Activated CD4-positive, alpha-beta T cell treated with anti-CD3 and anti-CD28 coated beads, Interleukin-2, amount 10 ng/mL, durations not matched to agents 24 days and 14 days (primary cell): ENCODE results near the gene SIGMAR1. TPM values are rescaled to one million over a fixed set of nuclear protein-coding genes. Genes with fewer than 3 reads are reported as not detected.
"Not testable (repeated sequence)": the region's sequence is repeated elsewhere in the genome, so short reads cannot be mapped to it uniquely, and the experiment has no call there.

Experiments
- DNase-seq: peaks from one replicate; pipeline ENCODE4 v3.0.0; 2022
- H3K27ac Mint-ChIP-seq: one replicate; pipeline ENCODE4 v1.8.0; 2022; ENCODE audit warnings: mild to moderate bottlenecking, mixed read lengths
- H3K27me3 Mint-ChIP-seq: one replicate; pipeline ENCODE4 v1.8.0; 2022; ENCODE audit warnings: mixed read lengths
- H3K36me3 Mint-ChIP-seq: one replicate; pipeline ENCODE4 v1.8.0; 2022; ENCODE audit warnings: low read depth, mild to moderate bottlenecking, mixed read lengths
- H3K4me1 Mint-ChIP-seq: one replicate; pipeline ENCODE4 v1.8.0; 2021; ENCODE audit warnings: mixed read lengths
- H3K4me3 Mint-ChIP-seq: one replicate; pipeline ENCODE4 v1.8.0; 2022; ENCODE audit warnings: mild to moderate bottlenecking, moderate library complexity, mixed read lengths
- H3K9me3 Mint-ChIP-seq: one replicate; pipeline ENCODE4 v1.8.0; 2021; ENCODE audit warnings: mixed read lengths
- intact Hi-C: fragments of 100-400 bp; cut with micrococcal nuclease; formaldehyde crosslinking; loops from one replicate; pipeline ENCODE4 v1.15.1; 2023
- total RNA-seq: library from RNA; stranded (reverse); gene quantifications from 2 replicates; pipeline ENCODE4 v1.2.3, GENCODE V29; 2022

The SIGMAR1 gene
- total RNA-seq, 1 donor from 2014 or later: 128 TPM

GRCh38 chr9:34650816-34651215 lies 13.2 kb upstream of the SIGMAR1 start:
- Mint-ChIP-seq H3K9me3 (no peaks in the 10 kb centered on the region), H3K27me3 (no peaks in the 10 kb centered on the region), H3K4me1 (peaks cover 41% of the 10 kb centered on the region), H3K36me3 (peaks cover 34% of the 10 kb centered on the region), H3K4me3 (no peak overlapping the region), H3K27ac (no peak overlapping the region)
- DNase-seq: no peak
- intact Hi-C loops: no loop called here

- Mint-ChIP-seq H3K4me3 (peak overlapping the region; percentile 50), H3K27ac (no peak overlapping the region), H3K9me3 (no peaks in the 10 kb centered on the region), H3K4me1 (peaks cover 42% of the 10 kb centered on the region), H3K27me3 (no peaks in the 10 kb centered on the region), H3K36me3 (peaks cover 34% of the 10 kb centered on the region)
- intact Hi-C loops: no loop called here
- no peak for DNase-seq
These were observed 11.1 kb upstream of the SIGMAR1 start for GRCh38 chr9:34648673-34649072.

- Mint-ChIP-seq H3K27me3 (no peaks in the 10 kb centered on the region), H3K4me1 (peaks cover 36% of the 10 kb centered on the region), H3K9me3 (no peaks in the 10 kb centered on the region), H3K36me3 (peaks cover 34% of the 10 kb centered on the region), H3K4me3 (peak overlapping the region; percentile 94), H3K27ac (peak overlapping the region; percentile 92)
- DNase-seq: peak; percentile 66
- intact Hi-C loops: loop anchor here (1.0 kb wide), 1 partner anchor 55 kb away; no protein-coding TSS in a partner anchor
These were observed 10.1 kb upstream of the SIGMAR1 start for GRCh38 chr9:34647651-34648050.

GRCh38 chr9:34647084-34647403 lies 9.5 kb upstream of the SIGMAR1 start:
- intact Hi-C loops: loop anchor here (1.0 kb wide), 1 partner anchor 55 kb away; no protein-coding TSS in a partner anchor
- peaks cover 31% of the 10 kb centered on the region for H3K36me3 Mint-ChIP-seq
- H3K27me3 Mint-ChIP-seq: no peaks in the 10 kb centered on the region
- H3K9me3 Mint-ChIP-seq: no peaks in the 10 kb centered on the region
- H3K4me3 Mint-ChIP-seq: peak overlapping the region; percentile 94
- H3K27ac Mint-ChIP-seq: peak overlapping the region; percentile 92
- no peak for DNase-seq
- H3K4me1 Mint-ChIP-seq: peaks cover 32% of the 10 kb centered on the region

- intact Hi-C loops: loop anchor here (1.0 kb wide), 4 partner anchors 9 to 56 kb away; partner anchors contain the start of genes RPP25L and SIGMAR1
- peaks cover 28% of the 10 kb centered on the region for H3K4me1 Mint-ChIP-seq
- no peaks in the 10 kb centered on the region for H3K27me3 Mint-ChIP-seq
- peak within 1 kb of the TSS; percentile 92 for H3K27ac Mint-ChIP-seq
- DNase-seq: peak; percentile 99
- H3K36me3 Mint-ChIP-seq: peaks cover 31% of the 10 kb centered on the region
- no peaks in the 10 kb centered on the region for H3K9me3 Mint-ChIP-seq
- peak within 1 kb of the TSS; percentile 94 for H3K4me3 Mint-ChIP-seq
These were observed 8.9 kb upstream of the SIGMAR1 start, which contains the start of gene GALT for GRCh38 chr9:34646211-34647083. Gene GALT, plus strand, starts transcription at chr9:34646675. Its CDS starts 30 bp downstream, at chr9:34646705.

- DNase-seq: no peak
- Mint-ChIP-seq H3K36me3 (peaks cover 25% of the 10 kb centered on the region), H3K27me3 (no peaks in the 10 kb centered on the region), H3K4me3 (no peak overlapping the region), H3K9me3 (no peaks in the 10 kb centered on the region), H3K27ac (peak overlapping the region; percentile 10), H3K4me1 (peaks cover 30% of the 10 kb centered on the region)
- intact Hi-C loops: no loop called here
These were observed 7.3 kb upstream of the SIGMAR1 start for GRCh38 chr9:34644766-34645314.

- no peak overlapping the region for H3K27ac Mint-ChIP-seq
- no peaks in the 10 kb centered on the region for H3K27me3 Mint-ChIP-seq
- no peak overlapping the region for H3K4me3 Mint-ChIP-seq
- peaks cover 5% of the 10 kb centered on the region for H3K36me3 Mint-ChIP-seq
- H3K9me3 Mint-ChIP-seq: no peaks in the 10 kb centered on the region
- DNase-seq: no peak
- H3K4me1 Mint-ChIP-seq: peaks cover 27% of the 10 kb centered on the region
- intact Hi-C loops: no loop called here
These were observed 5.1 kb upstream of the SIGMAR1 start for GRCh38 chr9:34642679-34643078.

GRCh38 chr9:34639322-34639721 lies 1.7 kb upstream of the SIGMAR1 start:
- H3K27ac Mint-ChIP-seq, intact Hi-C loops, DNase-seq, H3K27me3 Mint-ChIP-seq, H3K4me3 Mint-ChIP-seq, H3K9me3 Mint-ChIP-seq: not testable (repeated sequence)
- Mint-ChIP-seq H3K36me3 (peaks cover 21% of the 10 kb centered on the region), H3K4me1 (peaks cover 28% of the 10 kb centered on the region)

- intact Hi-C loops: no loop called here
- Mint-ChIP-seq H3K4me1 (peaks cover 34% of the 10 kb centered on the region), H3K4me3 (peak overlapping the region; percentile 99), H3K36me3 (peaks cover 28% of the 10 kb centered on the region), H3K27ac (peak overlapping the region; percentile 82), H3K9me3 (no peaks in the 10 kb centered on the region), H3K27me3 (no peaks in the 10 kb centered on the region)
- DNase-seq: no peak
These were observed 505 bp upstream of the SIGMAR1 start for GRCh38 chr9:34638138-34638445.

- intact Hi-C loops: loop anchor here (1.0 kb wide), 3 partner anchors 9 to 114 kb away; partner anchors contain the start of gene GALT
- Mint-ChIP-seq H3K9me3 (no peaks in the 10 kb centered on the region), H3K4me1 (peaks cover 34% of the 10 kb centered on the region), H3K4me3 (peak overlapping the region; percentile 99), H3K36me3 (peaks cover 35% of the 10 kb centered on the region), H3K27ac (peak overlapping the region; percentile 93), H3K27me3 (no peaks in the 10 kb centered on the region)
- DNase-seq: no peak
These were observed 714 bp downstream of the SIGMAR1 start for GRCh38 chr9:34636791-34637355.

- no peak for DNase-seq
- peak overlapping the region; percentile 69 for H3K4me3 Mint-ChIP-seq
- no peaks in the 10 kb centered on the region for H3K9me3 Mint-ChIP-seq
- peaks cover 5% of the 10 kb centered on the region for H3K27me3 Mint-ChIP-seq
- H3K4me1 Mint-ChIP-seq: peaks cover 31% of the 10 kb centered on the region
- H3K36me3 Mint-ChIP-seq: peaks cover 35% of the 10 kb centered on the region
- no peak overlapping the region for H3K27ac Mint-ChIP-seq
- intact Hi-C loops: no loop called here
These were observed 2.0 kb downstream of the SIGMAR1 start for GRCh38 chr9:34635556-34635955.

- intact Hi-C loops: loop anchor here (1.0 kb wide), 2 partner anchors 14 to 22 kb away; partner anchors contain the start of genes DCTN3 and RPP25L
- Mint-ChIP-seq H3K27me3 (peaks cover 13% of the 10 kb centered on the region), H3K9me3 (no peaks in the 10 kb centered on the region), H3K4me3 (peak overlapping the region; percentile 43), H3K36me3 (peaks cover 35% of the 10 kb centered on the region), H3K27ac (no peak overlapping the region), H3K4me1 (peaks cover 37% of the 10 kb centered on the region)
- no peak for DNase-seq
These were observed 2.9 kb downstream of the SIGMAR1 start for GRCh38 chr9:34634551-34635248.

- Mint-ChIP-seq H3K27me3 (peaks cover 20% of the 10 kb centered on the region), H3K27ac (no peak overlapping the region), H3K4me3 (peak overlapping the region; percentile 13), H3K4me1 (peaks cover 41% of the 10 kb centered on the region), H3K36me3 (peaks cover 35% of the 10 kb centered on the region), H3K9me3 (no peaks in the 10 kb centered on the region)
- intact Hi-C loops: loop anchor here (1.0 kb wide), 2 partner anchors 14 to 22 kb away; partner anchors contain the start of genes DCTN3 and RPP25L
- DNase-seq: peak; percentile 92
These were observed 3.6 kb downstream of the SIGMAR1 start for GRCh38 chr9:34633851-34634550.
